Upper lobe of left lung (tissue), 6 donors: ENCODE measurements around the gene GRID1. TPM values are rescaled to one million over a fixed set of nuclear protein-coding genes. Genes with fewer than 3 reads are reported as not detected.

Source experiments
- ATAC-seq, 2 donors: fragments of 200-7000 bp; cut with Tn5 transposase; one replicate each; pipeline ENCODE4 v1.9.1; 2022; ENCODE audit warnings: mild to moderate bottlenecking in 2 of 2, moderate library complexity in 2 of 2; ENCODE audit not compliant: low FRiP score in 2 of 2
- DNase-seq, 2 donors: peaks; one replicate each; pipeline ENCODE4 v3.0.0-alpha.2; 2019 to 2020
- H3K27ac ChIP-seq, 4 donors: fragments of 200-600 bp; sonication (generic); one replicate each; pipeline ENCODE4 v1.5.1; 2016 to 2019
- H3K27me3 ChIP-seq, 4 donors: fragments of 200-600 bp; sonication (generic); one replicate each; pipeline ENCODE4 v1.5.1; 2017 to 2019
- H3K36me3 ChIP-seq, 4 donors: fragments of 200-600 bp; sonication (generic); one replicate each; pipeline ENCODE4 v1.5.1; 2016 to 2019
- H3K4me1 ChIP-seq, 4 donors: fragments of 200-600 bp; sonication (generic); one replicate each; pipeline ENCODE4 v1.5.1; 2018 to 2019
- H3K4me3 ChIP-seq, 4 donors: fragments of 200-600 bp; sonication (generic); one replicate each; pipeline ENCODE4 v1.5.1; 2017 to 2019; ENCODE audit warnings: mild to moderate bottlenecking in 2 of 4, moderate library complexity in 1 of 4
- H3K9me3 ChIP-seq, 4 donors: fragments of 200-600 bp; sonication (generic); one replicate each; pipeline ENCODE4 v1.5.1; 2018 to 2019
- EP300 ChIP-seq, 4 donors: sonication (generic); formaldehyde crosslinking; IDR thresholded peaks; one replicate each; pipeline ENCODE4 v1.5.1; 2017; ENCODE audit warnings: antibody characterized with exemption in 4 of 4, control low read depth in 2 of 4
- POLR2A ChIP-seq, 4 donors: fragments of 450-650 bp; IDR thresholded peaks; one replicate each; pipeline ENCODE4 v1.5.1; 2016 to 2017; ENCODE audit warnings: antibody characterized with exemption in 4 of 4, mild to moderate bottlenecking in 2 of 4
- POLR2AphosphoS5 ChIP-seq, 2 donors: sonication (generic); formaldehyde crosslinking; IDR thresholded peaks; one replicate each; pipeline ENCODE4 v1.5.1; 2017; ENCODE audit warnings: antibody characterized with exemption in 2 of 2
- WGBS, 2 donors: methylation state at CpG; one replicate each; pipeline ENCODE4 v1.1.5; 2017 to 2018; 5-methylcytosine and 5-hydroxymethylcytosine counted together
- total RNA-seq, 6 donors: library from RNA; depleted of rRNA in 4 of 6; stranded (reverse); fragments of >200 nt in 4 of 6; gene quantifications; one replicate each; pipeline versions ENCODE4 v1.1.0 to v1.2.1, GENCODE V29; 2016 to 2021
- TF ChIP-seq, protein P1 (sequence below), 6 experiments: fragments of 450-650 bp in 4 of 6; fragments of 200-600 bp in 2 of 6; sonication (generic) in 2 of 6; IDR thresholded peaks; one replicate each; pipeline ENCODE4 v1.5.1; 2016 to 2019; ENCODE audit warnings: antibody characterized with exemption in 6 of 6
- donor health status: DM: no; HTN: no; CAD: no; lungs with moderate emphysema.
- donor health status: DM: no; HTN: yes; CAD: no; lungs with severe emphysema.

The GRID1 gene
- total RNA-seq, 6 donors from 2014 or later, result 1.5 to 5.2 (median 3.2) TPM

DNA sequence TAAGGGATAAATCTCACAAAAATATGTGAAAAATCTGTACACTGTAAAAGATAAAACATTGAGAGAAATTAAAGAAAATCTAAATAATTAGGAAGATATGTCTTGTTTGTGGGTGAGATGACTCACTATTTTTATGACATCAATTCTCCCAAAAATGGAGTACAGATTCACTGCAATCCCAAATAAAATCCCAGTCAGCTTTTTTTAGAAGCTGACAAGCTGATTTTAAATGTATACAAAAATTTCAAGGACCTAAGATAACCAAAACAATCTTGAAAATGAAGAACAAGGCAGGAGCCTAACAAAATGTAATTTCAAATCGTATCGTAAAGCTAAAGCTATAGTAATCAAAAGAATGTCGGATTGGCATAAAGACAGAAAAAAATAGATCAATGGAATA is 458.1 kb downstream of the GRID1 start:
- no peak for DNase-seq
- H3K36me3 ChIP-seq, result no peaks in the 10 kb centered on the region
- ATAC-seq, result no peak
- H3K9me3 ChIP-seq, result no peaks in the 10 kb centered on the region
- H3K27ac ChIP-seq, result no peak overlapping the region
- no peaks in the 10 kb centered on the region for H3K4me1 ChIP-seq
- WGBS, 2 donors, result 83 to 94% methylated on average over 3 of the region's 3 CpGs
- TF ChIP-seq EP300 (IDR thresholded peaks at IDR 0.05) (no peak), POLR2AphosphoS5 (IDR thresholded peaks at IDR 0.05) (no peak), POLR2A (IDR thresholded peaks at IDR 0.05) (no peak)
- TF ChIP-seq, protein P1, sequence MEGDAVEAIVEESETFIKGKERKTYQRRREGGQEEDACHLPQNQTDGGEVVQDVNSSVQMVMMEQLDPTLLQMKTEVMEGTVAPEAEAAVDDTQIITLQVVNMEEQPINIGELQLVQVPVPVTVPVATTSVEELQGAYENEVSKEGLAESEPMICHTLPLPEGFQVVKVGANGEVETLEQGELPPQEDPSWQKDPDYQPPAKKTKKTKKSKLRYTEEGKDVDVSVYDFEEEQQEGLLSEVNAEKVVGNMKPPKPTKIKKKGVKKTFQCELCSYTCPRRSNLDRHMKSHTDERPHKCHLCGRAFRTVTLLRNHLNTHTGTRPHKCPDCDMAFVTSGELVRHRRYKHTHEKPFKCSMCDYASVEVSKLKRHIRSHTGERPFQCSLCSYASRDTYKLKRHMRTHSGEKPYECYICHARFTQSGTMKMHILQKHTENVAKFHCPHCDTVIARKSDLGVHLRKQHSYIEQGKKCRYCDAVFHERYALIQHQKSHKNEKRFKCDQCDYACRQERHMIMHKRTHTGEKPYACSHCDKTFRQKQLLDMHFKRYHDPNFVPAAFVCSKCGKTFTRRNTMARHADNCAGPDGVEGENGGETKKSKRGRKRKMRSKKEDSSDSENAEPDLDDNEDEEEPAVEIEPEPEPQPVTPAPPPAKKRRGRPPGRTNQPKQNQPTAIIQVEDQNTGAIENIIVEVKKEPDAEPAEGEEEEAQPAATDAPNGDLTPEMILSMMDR (IDR thresholded peaks at IDR 0.05), result no peak
- no peak overlapping the region for H3K4me3 ChIP-seq
- H3K27me3 ChIP-seq, result no peaks in the 10 kb centered on the region

DNA sequence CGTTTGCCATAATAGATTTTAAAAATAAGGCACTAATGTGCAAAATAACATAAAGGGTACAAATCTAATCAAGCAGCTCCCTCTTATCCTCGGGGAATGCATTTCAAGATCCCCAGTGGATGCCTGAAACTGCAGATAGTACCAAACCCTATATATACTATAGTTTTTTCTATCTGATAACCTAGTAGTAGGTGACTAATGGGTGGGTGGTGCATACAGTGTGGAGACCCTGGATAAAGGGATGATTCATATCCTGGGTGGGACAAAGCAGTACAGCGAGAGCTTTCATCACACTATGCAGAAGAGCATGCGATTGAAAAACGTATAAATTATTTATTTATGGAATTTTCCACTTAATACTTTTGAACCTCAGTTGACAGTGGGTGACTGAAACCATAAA is 464.5 kb downstream of the GRID1 start:
- H3K9me3 ChIP-seq, result no peaks in the 10 kb centered on the region
- no peak overlapping the region for H3K4me3 ChIP-seq
- WGBS, 2 donors, result 82 to 85% methylated on average over 5 of the region's 5 CpGs
- TF ChIP-seq EP300 (IDR thresholded peaks at IDR 0.05) (no peak), POLR2AphosphoS5 (IDR thresholded peaks at IDR 0.05) (no peak), POLR2A (IDR thresholded peaks at IDR 0.05) (no peak)
- TF ChIP-seq, protein P1 (IDR thresholded peaks at IDR 0.05), result no peak
- no peaks in the 10 kb centered on the region for H3K27me3 ChIP-seq
- no peak for DNase-seq
- no peak for ATAC-seq
- H3K36me3 ChIP-seq, result no peaks in the 10 kb centered on the region
- H3K4me1 ChIP-seq, result no peaks in the 10 kb centered on the region
- no peak overlapping the region for H3K27ac ChIP-seq

DNA sequence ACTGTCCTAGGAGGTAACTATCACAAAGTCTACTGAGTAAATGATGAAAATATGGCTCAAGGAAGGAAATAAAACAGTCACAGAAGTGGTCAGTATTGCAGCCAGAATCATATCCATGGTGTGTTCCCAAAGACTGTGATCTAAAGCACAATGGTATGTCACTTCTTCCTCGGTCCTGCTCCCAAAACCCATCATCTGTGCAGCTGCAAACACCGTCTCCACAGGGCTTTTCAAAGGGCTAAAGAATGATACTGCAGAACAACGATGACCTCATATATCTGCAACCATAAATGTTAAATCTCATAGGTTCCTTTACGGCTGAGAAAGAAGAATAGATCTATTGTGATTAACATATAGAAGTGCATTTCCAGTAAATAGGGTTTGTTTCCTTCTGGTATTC is 465.0 kb downstream of the GRID1 start:
- Histone ChIP-seq H3K4me1 (no peaks in the 10 kb centered on the region), H3K4me3 (no peak overlapping the region), H3K27me3 (no peaks in the 10 kb centered on the region), H3K27ac (no peak overlapping the region), H3K9me3 (no peaks in the 10 kb centered on the region), H3K36me3 (no peaks in the 10 kb centered on the region)
- 87 to 93% methylated on average over 4 of the region's 4 CpGs for WGBS, 2 donors
- TF ChIP-seq POLR2A (IDR thresholded peaks at IDR 0.05) (no peak), POLR2AphosphoS5 (IDR thresholded peaks at IDR 0.05) (no peak), EP300 (IDR thresholded peaks at IDR 0.05) (no peak)
- TF ChIP-seq, protein P1 (IDR thresholded peaks at IDR 0.05), result no peak
- ATAC-seq, result no peak
- no peak for DNase-seq

DNA sequence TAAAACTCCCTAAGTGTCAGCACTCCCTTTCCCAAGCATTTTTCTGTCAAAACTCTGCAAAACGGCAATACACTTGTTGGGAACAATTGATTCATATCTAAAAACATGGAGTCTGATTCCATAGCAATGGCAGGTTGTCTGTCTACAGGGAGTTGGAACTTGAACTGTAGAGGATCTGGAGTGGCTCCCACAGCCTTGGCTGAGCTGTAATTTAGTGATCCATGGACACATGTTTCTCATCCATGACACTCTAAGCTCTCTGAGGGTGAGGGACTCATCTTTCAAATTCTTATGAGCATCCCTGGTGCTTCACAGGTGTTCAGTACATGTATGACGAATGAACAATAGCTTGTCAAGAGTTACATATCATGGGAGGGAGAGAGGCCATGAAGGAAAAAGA is 466.1 kb downstream of the GRID1 start:
- DNase-seq, result no peak
- Histone ChIP-seq H3K4me3 (no peak overlapping the region), H3K4me1 (no peaks in the 10 kb centered on the region), H3K9me3 (no peaks in the 10 kb centered on the region), H3K27me3 (no peaks in the 10 kb centered on the region), H3K27ac (no peak overlapping the region), H3K36me3 (no peaks in the 10 kb centered on the region)
- no peak for ATAC-seq
- WGBS, 2 donors, result 79 to 86% methylated on average over 2 of the region's 2 CpGs
- TF ChIP-seq EP300 (IDR thresholded peaks at IDR 0.05) (no peak), POLR2A (IDR thresholded peaks at IDR 0.05) (no peak), POLR2AphosphoS5 (IDR thresholded peaks at IDR 0.05) (no peak)
- TF ChIP-seq, protein P1 (IDR thresholded peaks at IDR 0.05), result no peak

DNA sequence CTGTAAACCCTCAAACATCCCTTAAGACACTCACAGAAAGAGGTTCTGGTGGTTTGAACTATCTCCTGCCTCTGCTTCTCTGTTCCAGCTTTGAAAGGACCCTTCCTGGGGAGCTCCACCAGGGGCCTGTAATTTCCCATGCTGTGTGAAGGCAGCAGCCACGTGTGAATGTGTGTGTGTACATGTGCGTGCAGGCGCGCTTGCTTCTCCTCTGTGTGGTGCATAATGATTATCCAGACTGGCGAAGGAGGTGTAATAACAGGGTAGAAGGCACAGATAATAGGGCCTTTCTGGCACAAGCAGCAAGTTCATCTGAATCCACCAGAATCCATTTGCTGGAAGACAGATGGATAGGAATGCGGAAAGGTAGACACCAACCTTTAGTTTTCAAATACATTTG is 466.5 kb downstream of the GRID1 start:
- WGBS, 2 donors, result 91 to 96% methylated on average over 6 of the region's 6 CpGs
- Histone ChIP-seq H3K27me3 (no peaks in the 10 kb centered on the region), H3K9me3 (no peaks in the 10 kb centered on the region), H3K27ac (no peak overlapping the region), H3K4me3 (no peak overlapping the region), H3K36me3 (no peaks in the 10 kb centered on the region), H3K4me1 (no peaks in the 10 kb centered on the region)
- no peak for DNase-seq
- no peak for ATAC-seq
- TF ChIP-seq, protein P1 (IDR thresholded peaks at IDR 0.05), result no peak
- TF ChIP-seq POLR2AphosphoS5 (IDR thresholded peaks at IDR 0.05) (no peak), POLR2A (IDR thresholded peaks at IDR 0.05) (no peak), EP300 (IDR thresholded peaks at IDR 0.05) (no peak)
